ENCODE results near the gene ORMDL1.
A peak's percentile ranks its signal among the peaks of the same experiment; 100 is the strongest.

The ORMDL1 gene

GRCh38 chr2:189797902-189798301, 13.8 kb upstream of the ORMDL1 start:
- DNase-seq (ENCODE audit: low spot score): no peak
- TF ChIP-seq CTCF (IDR thresholded peaks at IDR 0.05; ENCODE audit: extremely low read depth, missing control alignments): no peak

- no peak for TF ChIP-seq CTCF (IDR thresholded peaks at IDR 0.05; ENCODE audit: extremely low read depth, missing control alignments)
- DNase-seq (ENCODE audit: low spot score): no peak
Observed at GRCh38 chr2:189794310-189794709, 10.2 kb upstream of the ORMDL1 start.

GRCh38 chr2:189791338-189792042, 7.4 kb upstream of the ORMDL1 start:
- no peak for DNase-seq (ENCODE audit: low spot score)
- TF ChIP-seq CTCF (IDR thresholded peaks at IDR 0.05; ENCODE audit: extremely low read depth, missing control alignments): no peak

- TF ChIP-seq CTCF (IDR thresholded peaks at IDR 0.05; ENCODE audit: extremely low read depth, missing control alignments): no peak
- DNase-seq (ENCODE audit: low spot score): peak; percentile 44
Observed at GRCh38 chr2:189783451-189783926, 650 bp downstream of the ORMDL1 start.

GRCh38 chr2:189782221-189782671, 1.9 kb downstream of the ORMDL1 start:
- no peak for DNase-seq (ENCODE audit: low spot score)
- TF ChIP-seq CTCF (IDR thresholded peaks at IDR 0.05; ENCODE audit: extremely low read depth, missing control alignments): no peak

GRCh38 chr2:189772212-189772611, 11.9 kb downstream of the ORMDL1 start:
- no peak for DNase-seq (ENCODE audit: low spot score)
- no peak for TF ChIP-seq CTCF (IDR thresholded peaks at IDR 0.05; ENCODE audit: extremely low read depth, missing control alignments)

GRCh38 chr2:189770590-189771322, 13.4 kb downstream of the ORMDL1 start:
- DNase-seq (ENCODE audit: low spot score): no peak
- no peak for TF ChIP-seq CTCF (IDR thresholded peaks at IDR 0.05; ENCODE audit: extremely low read depth, missing control alignments)
